ENCODE results near the gene TBC1D22A. TPM values are rescaled to one million over a fixed set of nuclear protein-coding genes. Genes with fewer than 3 reads are reported as not detected.
A peak's percentile ranks its signal among the peaks of the same experiment; 100 is the strongest.

The TBC1D22A gene
- total RNA-seq, 2 donors from 2014 or later, result 21.0 to 27.9 TPM

DNA sequence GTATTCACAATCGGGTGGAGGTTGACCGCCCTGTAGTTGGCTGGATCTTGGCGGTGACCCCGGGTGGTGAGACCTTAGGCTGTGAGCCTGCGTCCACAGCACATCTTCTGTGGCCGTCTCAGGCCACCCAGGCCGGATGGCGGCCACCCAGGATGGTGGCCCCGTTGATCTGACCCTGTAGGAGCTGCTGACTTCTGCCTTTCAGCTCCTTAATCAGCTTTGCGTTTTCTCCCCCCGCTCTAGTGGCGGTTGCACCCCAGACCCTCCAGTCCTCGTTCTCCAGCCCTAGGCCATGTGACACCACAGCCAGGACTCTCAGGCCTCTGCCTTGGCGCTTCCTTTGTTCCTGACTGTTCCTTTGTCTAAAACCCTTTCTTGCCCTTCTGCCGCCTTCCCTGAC is 244.0 kb downstream of the TBC1D22A start:
- peak overlapping the region; percentile 2 for H3K27ac Mint-ChIP-seq
- H3K27me3 ChIP-seq (ENCODE audit: control insufficient read depth, insufficient read depth, low read length, poor library complexity, severe bottlenecking), result no peaks in the 10 kb centered on the region
- no peak overlapping the region for H3K4me3 ChIP-seq (ENCODE audit: low read length)
- peaks cover 12% of the 10 kb centered on the region for H3K36me3 Mint-ChIP-seq (ENCODE audit: low read depth)
- no peaks in the 10 kb centered on the region for H3K9me3 ChIP-seq (ENCODE audit: control insufficient read depth, low read length)
- no peak overlapping the region for H3K27ac ChIP-seq (ENCODE audit: low read depth, low read length)
- H3K4me3 Mint-ChIP-seq, result no peak overlapping the region
- H3K9ac ChIP-seq (ENCODE audit: extremely low read depth, low read length, poor library complexity, severe bottlenecking), result no peak overlapping the region
- H3K27me3 Mint-ChIP-seq (ENCODE audit: insufficient read depth), result no peaks in the 10 kb centered on the region
- no peak for DNase-seq
- H3K9me3 Mint-ChIP-seq, result no peaks in the 10 kb centered on the region
- 90 to 98% methylated on average over 9 to 15 of the region's 15 CpGs for WGBS, 2 experiments (ENCODE audit: insufficient coverage in 1 of 2, insufficient read length in 1 of 2)
- TF ChIP-seq, protein P1, sequence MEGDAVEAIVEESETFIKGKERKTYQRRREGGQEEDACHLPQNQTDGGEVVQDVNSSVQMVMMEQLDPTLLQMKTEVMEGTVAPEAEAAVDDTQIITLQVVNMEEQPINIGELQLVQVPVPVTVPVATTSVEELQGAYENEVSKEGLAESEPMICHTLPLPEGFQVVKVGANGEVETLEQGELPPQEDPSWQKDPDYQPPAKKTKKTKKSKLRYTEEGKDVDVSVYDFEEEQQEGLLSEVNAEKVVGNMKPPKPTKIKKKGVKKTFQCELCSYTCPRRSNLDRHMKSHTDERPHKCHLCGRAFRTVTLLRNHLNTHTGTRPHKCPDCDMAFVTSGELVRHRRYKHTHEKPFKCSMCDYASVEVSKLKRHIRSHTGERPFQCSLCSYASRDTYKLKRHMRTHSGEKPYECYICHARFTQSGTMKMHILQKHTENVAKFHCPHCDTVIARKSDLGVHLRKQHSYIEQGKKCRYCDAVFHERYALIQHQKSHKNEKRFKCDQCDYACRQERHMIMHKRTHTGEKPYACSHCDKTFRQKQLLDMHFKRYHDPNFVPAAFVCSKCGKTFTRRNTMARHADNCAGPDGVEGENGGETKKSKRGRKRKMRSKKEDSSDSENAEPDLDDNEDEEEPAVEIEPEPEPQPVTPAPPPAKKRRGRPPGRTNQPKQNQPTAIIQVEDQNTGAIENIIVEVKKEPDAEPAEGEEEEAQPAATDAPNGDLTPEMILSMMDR (conservative IDR thresholded peaks at IDR 0.05), result no peak
- H3K36me3 ChIP-seq (ENCODE audit: control insufficient read depth, insufficient read depth, low read length), result peaks cover 35% of the 10 kb centered on the region
- H3K4me1 Mint-ChIP-seq, result no peaks in the 10 kb centered on the region
- H3K4me1 ChIP-seq (ENCODE audit: control insufficient read depth, insufficient read depth, low read length), result no peaks in the 10 kb centered on the region

- H3K4me3 ChIP-seq (ENCODE audit: low read length), result no peak overlapping the region
- Mint-ChIP-seq H3K4me1 (no peaks in the 10 kb centered on the region), H3K4me3 (no peak overlapping the region), H3K27me3 (ENCODE audit: insufficient read depth) (no peaks in the 10 kb centered on the region), H3K36me3 (ENCODE audit: low read depth) (peaks cover 12% of the 10 kb centered on the region), H3K27ac (peak overlapping the region; percentile 2), H3K9me3 (no peaks in the 10 kb centered on the region)
- H3K36me3 ChIP-seq (ENCODE audit: control insufficient read depth, insufficient read depth, low read length), result peaks cover 35% of the 10 kb centered on the region
- no peak overlapping the region for H3K27ac ChIP-seq (ENCODE audit: low read depth, low read length)
- 95 to 98% methylated on average over 5 of the region's 5 CpGs for WGBS, 2 experiments (ENCODE audit: insufficient coverage in 1 of 2, insufficient read length in 1 of 2)
- no peaks in the 10 kb centered on the region for H3K9me3 ChIP-seq (ENCODE audit: control insufficient read depth, low read length)
- DNase-seq, result no peak
- no peaks in the 10 kb centered on the region for H3K4me1 ChIP-seq (ENCODE audit: control insufficient read depth, insufficient read depth, low read length)
- no peaks in the 10 kb centered on the region for H3K27me3 ChIP-seq (ENCODE audit: control insufficient read depth, insufficient read depth, low read length, poor library complexity, severe bottlenecking)
- TF ChIP-seq, protein P1 (conservative IDR thresholded peaks at IDR 0.05), result no peak
- no peak overlapping the region for H3K9ac ChIP-seq (ENCODE audit: extremely low read depth, low read length, poor library complexity, severe bottlenecking)
These were observed 244.4 kb downstream of the TBC1D22A start for GRCh38 chr22:47006869-47007268.

GRCh38 chr22:47007496-47007895 is 245.0 kb downstream of the TBC1D22A start:
- peaks cover 35% of the 10 kb centered on the region for H3K36me3 ChIP-seq (ENCODE audit: control insufficient read depth, insufficient read depth, low read length)
- H3K36me3 Mint-ChIP-seq (ENCODE audit: low read depth), result peaks cover 13% of the 10 kb centered on the region
- H3K4me3 ChIP-seq (ENCODE audit: low read length), result no peak overlapping the region
- H3K27ac ChIP-seq (ENCODE audit: low read depth, low read length), result no peak overlapping the region
- no peak overlapping the region for H3K27ac Mint-ChIP-seq
- H3K27me3 Mint-ChIP-seq (ENCODE audit: insufficient read depth), result no peaks in the 10 kb centered on the region
- WGBS, 2 experiments (ENCODE audit: insufficient coverage in 1 of 2, insufficient read length in 1 of 2), result 86 to 98% methylated on average over 1 to 2 of the region's 2 CpGs
- peaks cover 1% of the 10 kb centered on the region for H3K4me1 Mint-ChIP-seq
- no peaks in the 10 kb centered on the region for H3K9me3 ChIP-seq (ENCODE audit: control insufficient read depth, low read length)
- no peak overlapping the region for H3K4me3 Mint-ChIP-seq
- TF ChIP-seq, protein P1 (conservative IDR thresholded peaks at IDR 0.05), result no peak
- no peaks in the 10 kb centered on the region for H3K9me3 Mint-ChIP-seq
- no peaks in the 10 kb centered on the region for H3K4me1 ChIP-seq (ENCODE audit: control insufficient read depth, insufficient read depth, low read length)
- no peak overlapping the region for H3K9ac ChIP-seq (ENCODE audit: extremely low read depth, low read length, poor library complexity, severe bottlenecking)
- no peaks in the 10 kb centered on the region for H3K27me3 ChIP-seq (ENCODE audit: control insufficient read depth, insufficient read depth, low read length, poor library complexity, severe bottlenecking)
- no peak for DNase-seq

Measured in endodermal cell (in vitro differentiated cells).